GM06990 (cell line): ENCODE results near the gene ASAP2.

Source experiments
- DNase-seq: peaks from one replicate; pipeline ENCODE4 v3.0.0-alpha.2; 2011; ENCODE audit not compliant: insufficient read length; ENCODE audit errors: extremely low read depth
- H3K27me3 ChIP-seq: replicated peaks from 2 replicates; pipeline ENCODE4 v1.6.0; 2011; ENCODE audit warnings: low read length; ENCODE audit not compliant: control insufficient read depth, insufficient read depth
- H3K36me3 ChIP-seq: 2 replicates; pipeline ENCODE4 v1.5.1; 2011; ENCODE audit warnings: low read length; ENCODE audit not compliant: control insufficient read depth, insufficient read depth
- H3K4me3 ChIP-seq: replicated peaks from 2 replicates; pipeline ENCODE4 v1.5.1; 2011; ENCODE audit warnings: low read depth, mild to moderate bottlenecking, control low read depth, low read length
- TF ChIP-seq, protein P1 (sequence below): IDR thresholded peaks from 2 replicates; pipeline ENCODE4 v1.5.1; 2011; ENCODE audit warnings: low read length, control low read depth, mild to moderate bottlenecking, inconsistent platforms; ENCODE audit not compliant: insufficient read depth, poor library complexity, severe bottlenecking

ASAP2 gene

DNA sequence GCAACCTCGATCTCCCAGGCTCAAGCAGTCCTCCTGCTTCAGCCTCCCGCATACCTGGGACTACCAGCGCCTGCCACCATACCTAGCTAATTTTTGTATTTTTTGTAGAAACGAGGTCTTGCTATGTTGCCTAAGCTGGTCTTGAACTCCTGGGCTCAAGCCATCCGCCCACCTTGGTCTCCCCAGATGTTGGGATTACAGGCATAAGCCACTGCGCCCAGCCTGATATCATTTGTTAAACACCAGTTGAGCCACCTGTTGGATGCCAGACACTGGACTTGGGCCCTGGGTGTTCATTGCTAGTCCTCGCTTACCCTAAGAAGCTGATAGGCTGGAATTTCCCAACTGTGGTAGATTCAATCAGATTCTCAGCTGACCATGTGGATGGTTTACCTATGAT, 136.9 kb downstream of the ASAP2 start:
- Histone ChIP-seq H3K4me3 (no peak overlapping the region), H3K27me3 (peaks cover 2% of the 10 kb centered on the region), H3K36me3 (no peaks in the 10 kb centered on the region)
- DNase-seq, result no peak
- TF ChIP-seq, protein P1, sequence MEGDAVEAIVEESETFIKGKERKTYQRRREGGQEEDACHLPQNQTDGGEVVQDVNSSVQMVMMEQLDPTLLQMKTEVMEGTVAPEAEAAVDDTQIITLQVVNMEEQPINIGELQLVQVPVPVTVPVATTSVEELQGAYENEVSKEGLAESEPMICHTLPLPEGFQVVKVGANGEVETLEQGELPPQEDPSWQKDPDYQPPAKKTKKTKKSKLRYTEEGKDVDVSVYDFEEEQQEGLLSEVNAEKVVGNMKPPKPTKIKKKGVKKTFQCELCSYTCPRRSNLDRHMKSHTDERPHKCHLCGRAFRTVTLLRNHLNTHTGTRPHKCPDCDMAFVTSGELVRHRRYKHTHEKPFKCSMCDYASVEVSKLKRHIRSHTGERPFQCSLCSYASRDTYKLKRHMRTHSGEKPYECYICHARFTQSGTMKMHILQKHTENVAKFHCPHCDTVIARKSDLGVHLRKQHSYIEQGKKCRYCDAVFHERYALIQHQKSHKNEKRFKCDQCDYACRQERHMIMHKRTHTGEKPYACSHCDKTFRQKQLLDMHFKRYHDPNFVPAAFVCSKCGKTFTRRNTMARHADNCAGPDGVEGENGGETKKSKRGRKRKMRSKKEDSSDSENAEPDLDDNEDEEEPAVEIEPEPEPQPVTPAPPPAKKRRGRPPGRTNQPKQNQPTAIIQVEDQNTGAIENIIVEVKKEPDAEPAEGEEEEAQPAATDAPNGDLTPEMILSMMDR, result no peak

DNA sequence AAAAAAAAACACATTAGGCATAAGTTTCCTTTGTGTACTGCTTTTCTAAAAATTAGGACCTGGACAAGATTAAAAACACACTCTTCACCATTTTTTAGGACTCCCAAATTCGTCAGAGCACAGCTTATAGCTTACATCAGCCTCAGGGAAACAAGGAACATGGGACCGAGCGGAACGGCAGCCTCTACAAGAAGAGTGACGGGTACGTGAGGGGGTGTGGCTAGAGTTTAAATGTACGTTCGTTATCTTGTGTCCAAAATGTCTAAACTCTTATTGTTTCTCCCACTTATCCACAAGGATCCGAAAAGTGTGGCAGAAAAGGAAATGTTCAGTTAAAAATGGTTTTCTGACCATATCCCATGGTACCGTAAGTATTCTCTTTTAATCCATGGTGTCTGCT, 137.8 kb downstream of the ASAP2 start:
- peaks cover 2% of the 10 kb centered on the region for H3K27me3 ChIP-seq
- no peak for DNase-seq
- TF ChIP-seq, protein P1, result no peak
- no peak overlapping the region for H3K4me3 ChIP-seq
- no peaks in the 10 kb centered on the region for H3K36me3 ChIP-seq

DNA sequence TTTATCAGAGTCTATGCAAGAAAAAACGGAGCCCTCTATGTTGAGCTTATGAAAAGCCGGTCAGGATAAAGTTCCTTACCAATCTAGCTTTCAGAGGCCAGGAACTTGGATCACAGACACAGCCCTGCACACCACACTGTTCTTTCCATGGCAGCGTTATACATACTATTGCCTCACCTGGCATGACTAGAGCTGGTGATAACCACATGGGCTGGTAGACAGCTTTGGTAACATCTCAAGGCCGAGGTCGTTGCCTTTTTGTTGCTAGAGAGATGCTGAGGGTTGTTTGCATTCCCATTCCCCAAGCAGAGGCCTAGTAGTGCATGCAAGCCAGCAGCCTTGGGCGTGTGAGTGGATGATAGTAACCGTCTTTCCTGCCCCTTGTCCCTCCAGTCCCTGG, 138.7 kb downstream of the ASAP2 start:
- Histone ChIP-seq H3K4me3 (no peak overlapping the region), H3K27me3 (peaks cover 2% of the 10 kb centered on the region; the same call in 1 of the 2 replicates), H3K36me3 (no peaks in the 10 kb centered on the region)
- TF ChIP-seq, protein P1, result no peak
- DNase-seq, result no peak

DNA sequence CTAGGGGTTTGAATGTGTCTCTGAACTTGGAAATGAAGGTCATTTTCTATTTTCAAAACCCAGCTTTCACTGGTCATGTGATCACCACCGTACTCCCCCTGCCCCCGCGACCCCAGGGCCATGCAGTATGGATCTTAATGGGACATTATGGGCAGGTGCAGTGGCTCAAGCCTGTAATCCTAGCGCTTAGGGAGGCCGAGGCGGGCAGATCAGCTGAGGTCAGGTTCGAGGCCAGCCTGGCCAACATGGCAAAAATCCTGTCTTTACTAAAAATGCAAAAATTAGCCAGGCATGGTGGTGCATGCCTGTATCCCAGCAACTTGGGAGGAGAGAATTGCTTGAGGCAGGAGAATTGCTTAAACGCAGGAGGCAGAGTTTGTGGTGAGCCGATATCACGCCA, 139.4 kb downstream of the ASAP2 start:
- no peak for DNase-seq
- Histone ChIP-seq H3K4me3 (no peak overlapping the region), H3K36me3 (no peaks in the 10 kb centered on the region), H3K27me3 (peaks cover 2% of the 10 kb centered on the region; the same call in 1 of the 2 replicates)
- TF ChIP-seq, protein P1, result no peak

DNA sequence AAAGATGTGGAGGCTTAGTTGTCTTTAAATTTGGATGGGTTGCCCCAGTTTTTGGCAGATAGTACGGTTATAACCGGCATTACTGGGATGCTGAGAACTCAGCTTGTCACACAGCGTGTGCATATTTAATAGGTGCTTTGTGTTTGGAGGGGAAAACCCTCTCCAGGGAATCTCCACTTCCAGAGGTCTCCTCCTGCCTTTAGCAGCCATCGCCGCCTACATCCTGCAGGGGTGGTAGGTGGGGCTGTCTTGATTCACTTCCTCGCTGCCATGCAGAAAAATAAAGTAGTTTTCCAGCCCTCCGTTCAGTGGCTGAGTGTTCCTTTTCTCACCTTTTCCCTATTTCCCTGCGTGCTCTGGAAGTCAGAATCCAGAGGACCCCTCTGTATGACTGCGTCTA, 140.3 kb downstream of the ASAP2 start:
- Histone ChIP-seq H3K4me3 (no peak overlapping the region), H3K27me3 (peaks cover 2% of the 10 kb centered on the region; the same call in 1 of the 2 replicates), H3K36me3 (no peaks in the 10 kb centered on the region)
- DNase-seq, result no peak
- TF ChIP-seq, protein P1, result no peak

DNA sequence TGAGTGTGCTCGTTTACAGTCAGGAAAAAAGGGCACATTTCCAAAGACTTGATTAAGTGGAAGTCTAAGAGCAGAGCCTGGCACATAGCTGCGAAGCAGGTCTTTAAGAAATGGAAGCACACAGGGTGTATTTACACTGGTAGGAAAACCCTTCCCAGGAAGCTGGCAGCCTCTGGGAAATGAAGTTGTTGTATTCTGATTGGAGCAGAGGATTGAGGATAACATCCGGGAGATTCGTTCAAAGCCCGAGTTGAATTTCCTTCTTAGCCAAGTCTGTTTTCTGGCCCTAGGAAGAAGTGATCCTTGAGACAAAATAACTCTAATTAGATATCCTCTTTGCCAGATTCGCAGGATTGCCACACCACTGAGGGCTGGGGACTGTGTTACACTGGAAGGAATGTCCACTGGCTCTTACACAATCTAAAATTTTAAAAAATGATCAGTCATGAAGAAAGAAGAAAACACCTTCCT, 140.8 kb downstream of the ASAP2 start:
- Histone ChIP-seq H3K4me3 (no peak overlapping the region), H3K36me3 (no peaks in the 10 kb centered on the region), H3K27me3 (peaks cover 2% of the 10 kb centered on the region; the same call in 1 of the 2 replicates)
- DNase-seq, result no peak
- TF ChIP-seq, protein P1, result no peak
